Peyer's patch (tissue), 4 donors: ENCODE measurements around the gene MFRP. TPM values are rescaled to one million over a fixed set of nuclear protein-coding genes. Genes with fewer than 3 reads are reported as not detected.
A peak's percentile ranks its signal among the peaks of the same experiment; 100 is the strongest.

Experiments
- DNase-seq, 3 donors: peaks; one replicate each; pipeline ENCODE4 v3.0.0-alpha.2; 2017 to 2019
- H3K27ac ChIP-seq, 4 donors: fragments of 200-600 bp; sonication (generic); one replicate each; pipeline ENCODE4 v1.5.1; 2016 to 2019
- H3K27me3 ChIP-seq, 2 donors: fragments of 200-600 bp; sonication (generic); one replicate each; pipeline ENCODE4 v1.5.1; 2019
- H3K36me3 ChIP-seq, 3 donors: fragments of 200-600 bp; sonication (generic); one replicate each; pipeline ENCODE4 v1.5.1; 2016 to 2019
- H3K4me1 ChIP-seq, 4 donors: fragments of 200-600 bp; sonication (generic); one replicate each; pipeline ENCODE4 v1.5.1; 2016 to 2019
- H3K4me3 ChIP-seq, 4 donors: fragments of 200-600 bp; sonication (generic); 1 replicate in 3 of 4; 2 replicates in 1 of 4; pipeline ENCODE4 v1.5.1; 2016 to 2019; ENCODE audit warnings: mild to moderate bottlenecking in 1 of 4
- H3K9me3 ChIP-seq, 4 donors: fragments of 200-600 bp; sonication (generic); one replicate each; pipeline ENCODE4 v1.5.1; 2016 to 2019; ENCODE audit warnings: mild to moderate bottlenecking in 1 of 4
- POLR2A ChIP-seq, 2 donors: fragments of 450-650 bp; IDR thresholded peaks; one replicate each; pipeline ENCODE4 v1.5.1; 2017; ENCODE audit warnings: antibody characterized with exemption in 2 of 2, mild to moderate bottlenecking in 2 of 2, moderate library complexity in 2 of 2
- total RNA-seq, 4 donors: library from RNA; depleted of rRNA; stranded (reverse); fragments of >200 nt; gene quantifications; one replicate each; pipeline ENCODE4 v1.1.0, GENCODE V29; 2016
- TF ChIP-seq, protein P1 (sequence below), 6 experiments: fragments of 450-650 bp in 4 of 6; fragments of 200-600 bp in 2 of 6; sonication (generic) in 1 of 6; IDR thresholded peaks; one replicate each; pipeline ENCODE4 v1.5.1; 2017 to 2019; ENCODE audit warnings: antibody characterized with exemption in 6 of 6, mild to moderate bottlenecking in 3 of 6, moderate library complexity in 1 of 6

Gene MFRP
- total RNA-seq, 4 donors from 2014 or later = not detected

DNA sequence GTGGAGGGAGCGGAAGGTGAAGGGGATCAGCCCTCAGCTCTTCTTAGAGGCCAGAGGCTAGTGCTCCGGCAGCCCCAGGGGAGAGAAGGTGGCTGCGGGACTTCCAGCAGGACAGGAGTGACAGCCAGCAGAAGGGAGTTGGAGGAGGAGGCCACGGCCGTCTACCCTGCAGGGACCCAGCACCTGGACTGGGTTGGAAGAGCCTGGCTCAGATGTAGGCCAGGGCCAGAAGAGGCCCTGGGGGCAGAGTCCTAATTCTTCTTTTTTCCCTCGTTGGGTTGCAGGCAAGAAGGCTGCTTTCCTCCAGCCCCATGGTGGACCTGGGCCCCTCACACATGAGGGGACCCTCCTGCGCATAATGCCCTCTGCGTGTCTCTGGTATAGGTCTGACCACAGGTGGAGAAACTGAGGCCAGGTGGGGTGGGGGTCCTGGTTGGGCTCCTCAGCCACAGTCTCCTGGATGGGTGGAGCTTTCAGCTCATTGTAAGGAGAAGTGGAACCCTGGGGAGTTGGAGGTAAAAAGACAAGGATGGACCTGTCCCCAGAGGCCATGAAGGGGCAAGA lies 27.3 kb downstream of the MFRP start:
- no peak overlapping the region for H3K4me3 ChIP-seq

DNA sequence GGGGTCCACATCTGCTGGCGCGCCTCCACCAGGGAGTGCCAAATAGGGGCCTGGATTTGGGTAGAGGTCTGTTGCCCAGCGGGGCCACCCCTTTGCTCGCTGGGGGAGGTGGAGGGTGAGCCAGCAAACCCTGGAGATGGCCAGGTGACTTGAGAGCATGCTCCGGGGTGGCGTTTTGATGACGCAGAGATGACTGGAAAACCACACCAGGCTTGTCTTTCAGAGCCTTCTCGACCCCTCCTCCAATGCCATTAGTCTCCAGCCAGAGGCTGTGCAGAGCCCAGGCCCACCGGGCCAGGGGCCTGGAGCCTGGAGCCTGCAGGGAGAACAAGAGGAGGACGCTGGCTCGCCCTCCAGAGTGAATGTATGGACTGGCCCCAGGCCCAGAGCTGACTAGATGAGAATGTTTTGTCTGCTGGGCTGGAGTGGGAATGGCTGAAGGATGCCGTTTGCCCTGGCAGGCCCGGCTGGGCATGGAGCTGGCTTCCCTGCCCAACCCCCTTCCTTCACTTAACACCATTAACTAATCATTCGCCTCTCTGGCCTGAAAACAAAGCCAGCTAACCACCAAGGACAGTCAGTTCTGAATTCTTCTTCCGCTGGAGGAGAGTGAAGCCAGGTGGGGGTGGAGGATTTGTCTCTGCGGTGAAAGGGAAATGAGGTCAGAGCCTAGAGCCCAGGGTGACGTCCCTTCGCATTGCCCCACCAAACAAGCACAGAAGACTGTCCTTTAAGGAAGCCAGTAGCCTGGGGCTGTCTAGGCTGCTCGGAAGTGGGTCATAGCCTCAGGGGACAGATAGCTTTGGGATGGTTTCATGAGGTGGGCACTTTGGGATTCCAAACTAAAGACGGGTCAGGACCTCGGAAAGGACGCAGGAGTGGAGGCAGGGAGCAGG lies 28.0 kb downstream of the MFRP start:
- Histone ChIP-seq H3K4me1 (peaks cover 0 to 44% (median 23%) of the 10 kb centered on the region in 4 donors), H3K9me3 (no peaks in the 10 kb centered on the region)

More for the DNA sequence above, 27.3 kb downstream of the MFRP start:
- Histone ChIP-seq H3K27me3 (no peaks in the 10 kb centered on the region), H3K4me1 (peaks cover 0 to 44% (median 23%) of the 10 kb centered on the region in 4 donors), H3K9me3 (no peaks in the 10 kb centered on the region), H3K36me3 (no peaks in the 10 kb centered on the region), H3K27ac (peak overlapping the region; percentile 68 to 87 (median 78))
- no peak for DNase-seq
- TF ChIP-seq, protein P1, sequence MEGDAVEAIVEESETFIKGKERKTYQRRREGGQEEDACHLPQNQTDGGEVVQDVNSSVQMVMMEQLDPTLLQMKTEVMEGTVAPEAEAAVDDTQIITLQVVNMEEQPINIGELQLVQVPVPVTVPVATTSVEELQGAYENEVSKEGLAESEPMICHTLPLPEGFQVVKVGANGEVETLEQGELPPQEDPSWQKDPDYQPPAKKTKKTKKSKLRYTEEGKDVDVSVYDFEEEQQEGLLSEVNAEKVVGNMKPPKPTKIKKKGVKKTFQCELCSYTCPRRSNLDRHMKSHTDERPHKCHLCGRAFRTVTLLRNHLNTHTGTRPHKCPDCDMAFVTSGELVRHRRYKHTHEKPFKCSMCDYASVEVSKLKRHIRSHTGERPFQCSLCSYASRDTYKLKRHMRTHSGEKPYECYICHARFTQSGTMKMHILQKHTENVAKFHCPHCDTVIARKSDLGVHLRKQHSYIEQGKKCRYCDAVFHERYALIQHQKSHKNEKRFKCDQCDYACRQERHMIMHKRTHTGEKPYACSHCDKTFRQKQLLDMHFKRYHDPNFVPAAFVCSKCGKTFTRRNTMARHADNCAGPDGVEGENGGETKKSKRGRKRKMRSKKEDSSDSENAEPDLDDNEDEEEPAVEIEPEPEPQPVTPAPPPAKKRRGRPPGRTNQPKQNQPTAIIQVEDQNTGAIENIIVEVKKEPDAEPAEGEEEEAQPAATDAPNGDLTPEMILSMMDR (IDR thresholded peaks at IDR 0.05) = no peak
- no peak for TF ChIP-seq POLR2A (IDR thresholded peaks at IDR 0.05)

DNA sequence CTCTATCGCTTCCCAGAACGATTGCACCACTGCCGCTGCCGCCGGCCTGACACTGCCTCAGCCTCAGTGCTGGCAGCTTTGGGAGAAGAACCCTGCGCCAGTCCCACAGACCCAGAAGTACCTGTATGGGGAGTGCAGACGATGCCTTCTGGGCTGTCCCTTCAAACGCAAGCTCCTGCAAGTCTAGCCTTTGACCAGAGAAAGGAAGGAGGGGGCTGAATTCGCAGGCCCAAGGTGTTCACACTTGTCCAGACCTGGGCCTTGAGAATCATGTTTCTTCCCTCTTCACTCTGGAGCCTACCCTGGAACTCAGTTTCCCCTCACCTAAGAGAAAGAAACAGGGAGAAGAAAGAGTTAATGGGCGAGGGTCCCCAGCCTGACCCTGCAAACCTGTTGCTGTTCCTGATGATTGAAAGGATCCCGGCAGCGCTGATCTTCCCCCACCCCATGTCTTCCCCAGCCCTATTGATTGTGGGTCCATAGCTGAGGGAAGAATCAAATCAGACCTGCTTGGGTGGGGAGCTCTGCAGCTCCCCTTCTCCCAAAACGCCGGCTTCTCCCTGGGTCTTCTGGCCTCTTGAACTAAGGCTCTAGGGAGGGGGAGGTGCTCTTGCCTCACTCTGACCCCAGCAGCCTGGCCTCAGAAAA lies 28.8 kb downstream of the MFRP start:
- peak overlapping the region in 3 of 4 donors; percentile 23 to 61 (median 56) for H3K4me3 ChIP-seq
- no peak for TF ChIP-seq POLR2A (IDR thresholded peaks at IDR 0.05)
- TF ChIP-seq, protein P1 (IDR thresholded peaks at IDR 0.05) = no peak
- peaks cover 0 to 44% (median 23%) of the 10 kb centered on the region in 4 donors for H3K4me1 ChIP-seq
- no peaks in the 10 kb centered on the region for H3K36me3 ChIP-seq
- H3K27me3 ChIP-seq = no peaks in the 10 kb centered on the region
- H3K9me3 ChIP-seq = no peaks in the 10 kb centered on the region
- no peak for DNase-seq
- peak overlapping the region; percentile 68 to 87 (median 78) for H3K27ac ChIP-seq

More for the DNA sequence above, 28.0 kb downstream of the MFRP start:
- DNase-seq = peak; percentile 49 to 84 (median 51)
- Histone ChIP-seq H3K4me3 (no peak overlapping the region), H3K27me3 (no peaks in the 10 kb centered on the region), H3K36me3 (no peaks in the 10 kb centered on the region), H3K27ac (peak overlapping the region; percentile 68 to 87 (median 78))
- peak in 1 of 2 donors; percentile 52 for TF ChIP-seq POLR2A (IDR thresholded peaks at IDR 0.05)
- TF ChIP-seq, protein P1 (IDR thresholded peaks at IDR 0.05) = no peak

DNA sequence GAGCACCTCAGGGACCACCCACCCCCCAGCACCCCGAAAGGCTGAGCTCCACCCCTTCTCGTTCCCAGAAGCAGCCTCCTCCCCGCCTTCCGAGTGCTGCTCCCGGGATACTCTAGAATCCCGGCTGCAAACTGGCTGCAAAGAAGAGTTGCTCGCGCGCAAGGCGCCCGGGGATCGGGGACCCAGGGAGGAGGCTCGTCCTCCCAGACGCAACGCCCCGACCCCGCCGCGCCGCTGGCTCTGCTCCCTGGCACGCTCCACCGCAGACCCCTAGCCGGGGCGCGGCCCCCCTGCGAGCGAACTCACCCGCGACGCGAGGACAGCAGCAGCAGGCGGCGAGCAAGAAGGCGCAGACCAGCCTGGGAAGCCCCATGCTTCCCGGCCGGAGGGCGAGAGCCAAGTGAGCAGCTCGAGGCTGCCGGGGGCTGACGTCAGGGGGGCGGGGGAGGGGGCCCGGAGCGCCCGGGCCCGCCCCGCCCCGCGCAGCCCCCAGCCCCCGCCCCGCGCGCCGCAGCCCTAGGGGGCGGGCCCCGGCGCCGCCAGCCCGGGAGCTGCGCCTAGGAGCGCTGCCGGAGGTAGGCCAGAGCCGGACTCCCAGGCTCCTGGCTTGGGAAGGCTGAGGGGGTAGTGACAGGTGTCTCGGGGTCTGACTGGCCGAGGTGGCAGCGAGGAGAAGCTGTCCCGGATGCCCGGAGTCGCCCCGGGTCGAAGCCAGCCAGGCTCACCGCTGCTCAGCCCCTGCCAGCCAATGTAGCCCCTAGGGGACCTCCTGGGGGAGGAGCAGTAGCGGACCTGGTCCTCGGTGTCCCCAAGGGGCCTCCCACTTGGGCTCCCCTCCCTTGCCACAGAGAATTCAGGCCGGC lies 29.5 kb downstream of the MFRP start, which contains the start of gene MCAM:
TSS of gene MCAM (minus strand) at position 402 of the 863 bp plus-strand sequence. CDS start at position 373, 29 bp downstream.
- H3K4me3 ChIP-seq = peak within 1 kb of the TSS; percentile 23 to 61 (median 48)
- H3K27ac ChIP-seq = peak within 1 kb of the TSS; percentile 68 to 87 (median 78)
- TF ChIP-seq, protein P1 (IDR thresholded peaks at IDR 0.05) = no peak
- TF ChIP-seq POLR2A (IDR thresholded peaks at IDR 0.05) = no peak
- no peaks in the 10 kb centered on the region for H3K27me3 ChIP-seq
- DNase-seq = no peak
- no peaks in the 10 kb centered on the region for H3K9me3 ChIP-seq
- peaks cover 0 to 7% (median 0%) of the 10 kb centered on the region in 3 donors for H3K36me3 ChIP-seq
- peaks cover 0 to 43% (median 23%) of the 10 kb centered on the region in 4 donors for H3K4me1 ChIP-seq
